Endodermal cell (in vitro differentiated cells): Measurements from ENCODE around the gene HENMT1. TPM values are rescaled to one million over a fixed set of nuclear protein-coding genes. Genes with fewer than 3 reads are reported as not detected.

Experiments
- DNase-seq: peaks from one replicate; pipeline ENCODE4 v3.0.0-alpha.2; 2017
- H3K27ac ChIP-seq: 2 replicates; pipeline ENCODE4 v1.5.1; 2013; ENCODE audit warnings: mild to moderate bottlenecking, low read depth, low read length, moderate library complexity
- H3K27me3 ChIP-seq: 2 replicates; pipeline ENCODE4 v1.6.1; 2013; ENCODE audit warnings: mild to moderate bottlenecking, low read length, moderate library complexity; ENCODE audit not compliant: insufficient read depth, control insufficient read depth, poor library complexity, severe bottlenecking
- H3K36me3 ChIP-seq: 2 replicates; pipeline ENCODE4 v1.7.0; 2013; ENCODE audit warnings: mild to moderate bottlenecking, low read length, moderate library complexity; ENCODE audit not compliant: control insufficient read depth, insufficient read depth
- H3K4me1 ChIP-seq: one replicate; pipeline ENCODE4 v1.7.0; 2013; ENCODE audit warnings: low read length; ENCODE audit not compliant: control insufficient read depth, insufficient read depth
- H3K4me3 ChIP-seq: 2 replicates; pipeline ENCODE4 v1.5.1; 2013; ENCODE audit warnings: mild to moderate bottlenecking, low read length, moderate library complexity
- H3K9ac ChIP-seq: 2 replicates; pipeline ENCODE4 v1.6.1; 2013; ENCODE audit warnings: mild to moderate bottlenecking, low read length, moderate library complexity; ENCODE audit not compliant: poor library complexity, severe bottlenecking; ENCODE audit errors: extremely low read depth
- H3K9me3 ChIP-seq: 2 replicates; pipeline ENCODE4 v1.6.1; 2013; ENCODE audit warnings: mild to moderate bottlenecking, low read length, moderate library complexity; ENCODE audit not compliant: control insufficient read depth
- H3K27ac Mint-ChIP-seq: 2 replicates; pipeline ENCODE4 v1.8.0; 2020; ENCODE audit warnings: mixed read lengths
- H3K27me3 Mint-ChIP-seq: 2 replicates; pipeline ENCODE4 v1.8.0; 2021; ENCODE audit warnings: mild to moderate bottlenecking, mixed read lengths; ENCODE audit not compliant: insufficient read depth
- H3K36me3 Mint-ChIP-seq: 2 replicates; pipeline ENCODE4 v1.8.0; 2020; ENCODE audit warnings: low read depth, mixed read lengths
- H3K4me1 Mint-ChIP-seq: 2 replicates; pipeline ENCODE4 v1.8.0; 2020; ENCODE audit warnings: mixed read lengths
- H3K4me3 Mint-ChIP-seq: 2 replicates; pipeline ENCODE4 v1.8.0; 2020; ENCODE audit warnings: mild to moderate bottlenecking, moderate library complexity, mixed read lengths
- H3K9me3 Mint-ChIP-seq: 2 replicates; pipeline ENCODE4 v1.8.0; 2020; ENCODE audit warnings: mild to moderate bottlenecking, mixed read lengths
- CTCF ChIP-seq: fragments of 200-600 bp; sonication (generic); conservative IDR thresholded peaks from 2 replicates; pipeline ENCODE4 v1.5.0; 2021; ENCODE audit warnings: antibody characterized with exemption, mild to moderate bottlenecking
- WGBS, 2 experiments: methylation state at CpG; one replicate each; pipeline versions ENCODE4 v1.1.5 to v1.1.7; 2013; ENCODE audit warnings: missing lambda C conversion rate in 2 of 2, mixed read lengths in 1 of 2; ENCODE audit not compliant: insufficient coverage in 1 of 2, insufficient read length in 1 of 2; 5-methylcytosine and 5-hydroxymethylcytosine counted together
- total RNA-seq, 2 donors: library from RNA; stranded (reverse); fragmentation: NEBNext Ultra II Directional in 1 of 2; extraction: Animal tissue kit (Norgen Biotek cat#: 25700) in 1 of 2; gene quantifications; 2 replicates in 1 of 2; 3 replicates in 1 of 2; pipeline ENCODE4 v1.2.1, GENCODE V29; 2021

Gene HENMT1
- total RNA-seq, 2 donors from 2014 or later: 4.3 to 7.4 TPM

GRCh38 chr1:108679586-108680213, 18.8 kb upstream of the HENMT1 start:
- Histone ChIP-seq H3K27ac (no peak overlapping the region), H3K36me3 (no peaks in the 10 kb centered on the region), H3K4me1 (no peaks in the 10 kb centered on the region), H3K9me3 (peaks cover 11% of the 10 kb centered on the region), H3K4me3 (no peak overlapping the region), H3K9ac (no peak overlapping the region), H3K27me3 (no peaks in the 10 kb centered on the region)
- no peak for TF ChIP-seq CTCF
- Mint-ChIP-seq H3K4me3 (no peak overlapping the region), H3K27ac (no peak overlapping the region), H3K9me3 (peaks cover 19% of the 10 kb centered on the region), H3K4me1 (peaks cover 9% of the 10 kb centered on the region), H3K27me3 (peaks cover 3% of the 10 kb centered on the region), H3K36me3 (peaks cover 6% of the 10 kb centered on the region)
- DNase-seq: no peak
- 95 to 97% methylated on average over 5 to 10 of the region's 10 CpGs for WGBS, 2 experiments

GRCh38 chr1:108678706-108679105, 17.8 kb upstream of the HENMT1 start:
- no peak for TF ChIP-seq CTCF
- 89 to 93% methylated on average over 3 to 4 of the region's 4 CpGs for WGBS, 2 experiments
- peaks cover 27% of the 10 kb centered on the region for H3K9me3 Mint-ChIP-seq

GRCh38 chr1:108671143-108671542, 10.2 kb upstream of the HENMT1 start:
- Histone ChIP-seq H3K9me3 (peaks cover 5% of the 10 kb centered on the region), H3K27ac (no peak overlapping the region), H3K4me3 (no peak overlapping the region), H3K4me1 (no peaks in the 10 kb centered on the region), H3K36me3 (no peaks in the 10 kb centered on the region), H3K27me3 (no peaks in the 10 kb centered on the region), H3K9ac (no peak overlapping the region)
- no peak for TF ChIP-seq CTCF
- H3K27ac Mint-ChIP-seq: no peak overlapping the region
- peaks cover 28% of the 10 kb centered on the region for H3K9me3 Mint-ChIP-seq
- H3K36me3 Mint-ChIP-seq: peaks cover 3% of the 10 kb centered on the region
- WGBS, 2 experiments: 90 to 100% methylated on average over 1 to 2 of the region's 2 CpGs
- H3K27me3 Mint-ChIP-seq: peaks cover 4% of the 10 kb centered on the region
- no peak for DNase-seq
- no peaks in the 10 kb centered on the region for H3K4me1 Mint-ChIP-seq
- H3K4me3 Mint-ChIP-seq: no peak overlapping the region

More at GRCh38 chr1:108678706-108679105, 17.8 kb upstream of the HENMT1 start:
- DNase-seq: no peak
- Mint-ChIP-seq H3K27me3 (peaks cover 3% of the 10 kb centered on the region), H3K27ac (no peak overlapping the region), H3K4me1 (peaks cover 9% of the 10 kb centered on the region), H3K36me3 (peaks cover 7% of the 10 kb centered on the region), H3K4me3 (no peak overlapping the region)
- Histone ChIP-seq H3K27ac (no peak overlapping the region), H3K36me3 (no peaks in the 10 kb centered on the region), H3K9ac (no peak overlapping the region), H3K4me1 (no peaks in the 10 kb centered on the region), H3K4me3 (no peak overlapping the region), H3K9me3 (peaks cover 11% of the 10 kb centered on the region), H3K27me3 (no peaks in the 10 kb centered on the region)
